GM19025 (cell line): ENCODE results near the gene FHDC1.

Experiments used
- ATAC-seq: cut with Tn5 transposase; IDR thresholded peaks from one replicate; pipeline ENCODE4 v1.9.1; 2021; ENCODE audit warnings: mild to moderate bottlenecking, low read depth, moderate library complexity; ENCODE audit not compliant: unreplicated experiment

Gene FHDC1

GRCh38 chr4:152928286-152928685, 7.8 kb upstream of the FHDC1 start:
- no peak for ATAC-seq

- no peak for ATAC-seq
Observed at GRCh38 chr4:152929888-152930287, 6.2 kb upstream of the FHDC1 start.

- no peak for ATAC-seq
Observed at GRCh38 chr4:152935143-152935542, 980 bp upstream of the FHDC1 start.

DNA sequence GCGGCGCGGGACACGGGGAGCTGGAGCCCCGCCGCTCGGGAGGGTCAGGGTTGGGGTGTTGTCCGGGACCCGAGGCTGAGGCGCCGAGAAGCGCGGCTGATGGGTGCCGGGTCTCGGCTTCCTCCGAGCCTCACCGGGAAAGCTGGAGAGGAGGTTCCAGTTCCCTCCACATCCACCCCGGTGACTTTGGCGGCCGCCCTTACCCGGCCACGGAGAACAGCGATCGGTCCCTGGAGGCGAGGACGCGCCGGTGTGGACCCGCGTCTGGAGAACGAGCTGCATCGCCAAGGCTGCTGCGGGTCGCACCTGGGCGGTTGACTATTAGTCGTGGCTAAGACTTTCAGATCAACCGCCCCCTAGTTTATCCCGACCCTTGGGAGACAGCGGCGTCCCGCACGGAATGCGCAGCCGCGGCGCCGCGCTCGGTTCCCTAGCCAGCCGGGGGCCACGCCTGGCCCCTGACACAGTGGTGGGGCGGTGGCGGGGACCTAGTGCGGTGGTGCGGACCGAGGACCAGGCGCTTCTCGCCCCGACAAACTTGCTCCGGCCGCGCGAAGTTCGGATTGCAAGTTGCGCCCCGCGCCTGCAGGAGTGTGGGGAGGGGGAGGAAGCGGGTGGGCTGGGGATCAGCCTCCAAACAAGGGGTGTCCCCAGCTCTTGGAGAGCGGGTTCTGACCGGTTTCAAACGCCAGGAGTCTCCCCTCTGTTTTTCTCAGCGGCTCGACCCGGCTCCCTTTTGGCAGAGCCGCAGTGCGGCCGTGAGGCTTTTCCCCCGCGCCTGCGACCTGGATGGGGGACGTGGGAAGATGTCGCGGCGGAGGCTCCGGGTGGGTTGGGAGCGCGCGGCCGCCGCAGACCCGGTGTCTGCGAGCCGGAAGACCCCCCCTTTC, 568 bp downstream of the FHDC1 start:
- no peak for ATAC-seq

GRCh38 chr4:152937336-152938236, 1.5 kb downstream of the FHDC1 start:
- ATAC-seq = no peak

GRCh38 chr4:152938237-152938947, 2.3 kb downstream of the FHDC1 start:
- ATAC-seq = no peak

DNA sequence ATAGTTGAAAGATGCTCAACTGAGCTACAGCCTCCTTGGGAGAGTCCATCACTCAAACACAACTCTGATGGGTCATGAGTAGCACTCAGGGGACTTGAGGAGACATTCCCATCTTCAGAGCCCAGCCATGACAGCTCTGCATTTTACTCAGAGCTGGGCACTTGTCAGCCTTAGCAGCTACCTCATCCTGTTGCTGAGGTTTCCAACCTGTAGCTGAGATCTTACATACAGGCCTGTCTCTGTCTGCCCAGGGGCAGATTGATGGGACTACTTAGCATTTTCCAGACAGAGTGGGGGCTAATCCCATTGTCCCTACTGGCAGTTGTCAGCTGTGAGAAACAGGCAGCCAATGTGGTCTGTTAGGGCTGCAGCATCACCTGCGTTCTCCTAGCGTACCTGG, 3.5 kb downstream of the FHDC1 start:
- no peak for ATAC-seq

DNA sequence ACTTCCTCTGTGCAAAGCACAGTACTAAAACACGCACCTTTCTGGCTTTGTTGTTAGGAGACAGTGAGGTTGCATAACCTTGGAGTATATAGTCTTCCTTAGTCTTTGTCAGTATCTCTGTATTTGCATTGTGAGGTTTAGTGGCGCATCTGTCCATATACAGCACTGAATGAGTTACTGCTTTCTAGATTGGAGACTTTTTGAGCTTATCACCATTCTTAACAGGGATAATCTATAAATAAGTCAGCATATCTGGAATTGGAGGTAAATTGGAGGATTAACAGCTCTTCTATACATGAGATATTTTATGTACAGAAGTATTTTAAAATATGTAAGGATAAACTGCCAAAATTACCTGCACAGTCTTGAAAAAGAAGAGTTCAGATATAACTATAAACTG, 4.3 kb downstream of the FHDC1 start:
- ATAC-seq = no peak

DNA sequence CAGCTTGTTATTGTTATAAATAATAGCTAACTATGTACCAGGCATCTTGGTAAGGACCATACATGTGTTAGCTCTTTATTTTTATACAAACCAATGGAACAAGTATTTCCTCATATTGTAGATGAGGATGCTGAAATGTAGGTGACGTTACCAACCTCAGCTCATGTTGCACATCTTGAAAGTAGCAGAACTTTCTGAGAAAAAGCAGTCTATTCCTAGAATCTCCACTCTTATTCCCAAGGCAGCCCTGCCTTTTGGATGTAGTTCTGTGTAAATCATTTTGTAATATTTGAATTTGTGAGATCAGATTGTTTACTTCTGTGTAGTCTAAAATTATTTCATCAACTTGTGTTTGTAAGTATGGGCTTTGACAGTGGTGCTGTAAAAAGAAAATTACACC, 5.3 kb downstream of the FHDC1 start:
- no peak for ATAC-seq

GRCh38 chr4:152942346-152942745, 6.2 kb downstream of the FHDC1 start:
- no peak for ATAC-seq

GRCh38 chr4:152943672-152944071, 7.5 kb downstream of the FHDC1 start:
- no peak for ATAC-seq

DNA sequence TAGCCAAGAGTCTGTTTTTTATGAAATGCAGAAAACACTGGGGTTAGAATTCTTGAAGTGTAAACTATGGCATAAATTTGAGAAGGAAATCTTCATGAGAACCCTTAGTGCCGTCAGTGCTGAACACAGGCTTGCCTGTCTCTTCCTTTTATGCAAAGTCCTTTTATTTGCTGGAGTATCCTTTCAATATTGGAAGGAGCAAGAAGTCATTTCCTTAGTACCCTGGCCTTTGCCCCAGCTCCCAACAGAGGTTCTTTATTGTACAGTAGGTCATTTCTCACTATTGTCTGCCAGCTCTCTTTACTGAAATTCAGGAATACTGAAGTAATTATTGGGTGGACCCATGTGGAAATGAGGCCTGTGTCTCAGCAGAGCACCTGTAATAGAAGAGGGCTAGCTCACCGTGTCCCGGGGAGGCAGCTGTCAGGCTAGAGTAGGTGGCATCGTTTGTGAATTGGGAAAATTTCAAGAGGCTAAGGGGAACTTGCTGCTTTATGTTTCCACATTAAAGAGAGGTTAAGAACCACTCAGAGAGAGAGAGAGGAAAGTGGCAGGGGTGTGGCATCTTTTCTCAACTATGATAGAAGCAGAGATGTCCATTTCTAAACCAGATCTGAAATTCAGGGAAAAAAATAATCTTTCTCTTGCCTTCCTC, 8.7 kb downstream of the FHDC1 start:
- no peak for ATAC-seq

DNA sequence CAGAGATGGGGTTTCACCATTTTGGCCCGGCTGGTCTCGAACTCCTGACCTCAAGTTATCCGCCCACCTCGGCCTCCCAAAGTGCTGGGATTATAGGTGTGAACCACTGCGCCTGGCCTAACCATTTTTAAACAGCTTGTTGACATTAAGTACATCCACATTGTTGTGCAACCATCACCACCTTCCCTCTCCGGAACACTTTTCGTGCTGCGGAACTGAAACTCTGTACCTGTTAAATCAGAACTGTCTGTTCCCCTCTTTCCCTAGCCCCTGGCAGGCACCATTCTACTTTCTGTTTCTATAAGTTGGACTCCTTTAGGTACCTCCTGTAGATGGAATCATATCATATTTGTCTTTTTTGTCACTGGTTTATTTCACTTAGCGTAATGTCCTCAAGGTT, 9.5 kb downstream of the FHDC1 start:
- ATAC-seq = no peak

GRCh38 chr4:152946446-152946845, 10.3 kb downstream of the FHDC1 start:
- ATAC-seq = no peak

- ATAC-seq = no peak
Observed at GRCh38 chr4:152947311-152947710, 11.2 kb downstream of the FHDC1 start.

DNA sequence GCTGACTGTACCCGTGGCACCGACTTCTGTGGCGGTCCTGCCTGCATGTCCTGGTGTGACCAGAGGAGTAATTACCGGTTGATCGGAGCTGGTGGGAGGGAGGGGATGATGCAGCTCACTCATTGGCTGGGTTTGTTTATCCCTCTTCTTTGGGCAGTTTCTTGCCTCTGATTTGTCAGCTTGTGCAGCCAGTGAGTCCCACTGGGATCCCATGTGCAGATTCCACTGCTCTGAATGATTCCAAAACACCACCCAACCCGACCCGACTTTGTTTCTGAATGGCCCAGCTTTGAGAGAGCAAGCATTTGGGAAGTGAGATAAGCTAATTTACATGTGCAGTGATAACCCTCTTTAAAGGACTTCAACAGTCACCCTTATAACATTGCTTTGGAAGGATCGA, 13.8 kb downstream of the FHDC1 start:
- ATAC-seq = no peak

- no peak for ATAC-seq
Observed at GRCh38 chr4:152950402-152951274, 14.5 kb downstream of the FHDC1 start.

GRCh38 chr4:152951348-152951747, 15.2 kb downstream of the FHDC1 start:
- no peak for ATAC-seq

DNA sequence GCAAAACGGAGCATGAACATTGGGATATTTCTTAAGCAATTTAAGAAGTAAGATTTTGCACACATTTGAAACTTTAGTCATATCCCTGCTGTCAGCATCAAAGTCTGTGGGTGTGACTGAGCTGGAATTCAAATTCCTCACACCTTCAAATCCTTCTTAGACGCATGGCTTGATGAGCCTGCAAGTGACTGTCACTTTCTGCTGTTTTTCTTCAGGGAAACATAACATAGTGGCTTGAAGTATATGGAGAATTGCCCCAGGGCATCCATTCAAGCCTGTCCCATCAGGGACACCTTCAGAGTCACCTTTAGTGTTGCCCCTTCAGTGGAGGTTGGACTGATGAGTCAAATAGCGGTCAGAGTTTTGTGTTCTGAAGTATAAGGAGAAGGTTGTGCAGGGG, 17.4 kb downstream of the FHDC1 start:
- ATAC-seq = no peak
